Measurements from ENCODE around the gene PDIK1L. TPM values are rescaled to one million over a fixed set of nuclear protein-coding genes. Genes with fewer than 3 reads are reported as not detected.

Gene PDIK1L
- total and polyA plus RNA-seq, 2 of the 4 experiments (the other 2 are of a cell fraction) = 1.4 to 3.0 TPM

GRCh38 chr1:26124418-26125331 lies 13.1 kb downstream of the PDIK1L start (continued):
- no peak for TF ChIP-seq CTCF (conservative IDR thresholded peaks at IDR 0.05; ENCODE audit: low read depth, low read length)

- Histone ChIP-seq H4K91ac (ENCODE audit: insufficient read depth, low read depth, low read length) (no peak overlapping the region), H3K9me1 (ENCODE audit: insufficient read depth, low read length) (no peaks in the 10 kb centered on the region), H3K79me1 (ENCODE audit: low read depth in 1 of 2, low read length in 2 of 2) (no peaks in the 10 kb centered on the region; a peak in 1 of 4 replicates), H3K27me3 (ENCODE audit: control insufficient read depth, insufficient read depth, low read length) (peaks cover 5% of the 10 kb centered on the region), H2AK5ac (ENCODE audit: low read depth, low read length) (no peak overlapping the region), H3K4me1 (ENCODE audit: control insufficient read depth, insufficient read depth, low read length) (0 out of 2 replicates have a peak, but pooled peaks cover 1% of the 10 kb centered on the region), H3K4ac (ENCODE audit: low read depth, low read length) (no peak overlapping the region), H3K4me3 (ENCODE audit: insufficient read depth, low read depth, low read length) (no peak overlapping the region), H4K20me1 (ENCODE audit: insufficient read depth, low read length) (no peaks in the 10 kb centered on the region), H3K14ac (replicated peaks; ENCODE audit: low read depth, low read length) (no peak overlapping the region), H3K36me3 (ENCODE audit: control insufficient read depth, insufficient read depth, low read length) (peaks cover 4% of the 10 kb centered on the region; the same call in 1 of the 2 replicates), H3K23ac (ENCODE audit: low read depth, low read length) (no peak overlapping the region), H2BK15ac (ENCODE audit: low read depth, low read length) (no peak overlapping the region), H3K9me3 (ENCODE audit: control insufficient read depth, insufficient read depth, low read length) (no peaks in the 10 kb centered on the region), H2BK20ac (ENCODE audit: low read depth, low read length) (no peak overlapping the region), H3K56ac (ENCODE audit: extremely low read depth, insufficient read depth, low read length) (no peak overlapping the region), H3K18ac (ENCODE audit: low read depth, low read length) (no peak overlapping the region), H2BK5ac (ENCODE audit: low read depth, low read length, poor library complexity, severe bottlenecking) (no peak overlapping the region), H3K9ac (ENCODE audit: low read depth, low read length) (no peak overlapping the region), H2BK120ac (ENCODE audit: low read depth, low read length) (no peak overlapping the region), H3K27ac (ENCODE audit: insufficient read depth, low read length) (no peak overlapping the region), H2AK9ac (replicated peaks; ENCODE audit: low read depth, low read length, poor library complexity) (no peak overlapping the region), H4K8ac (ENCODE audit: low read depth in 2 of 2, low read length in 2 of 2) (no peak overlapping the region), H2AFZ (replicated peaks; ENCODE audit: low read length, poor library complexity) (no peak overlapping the region), H4K5ac (ENCODE audit: low read depth, low read length) (no peak overlapping the region), H3K4me2 (ENCODE audit: low read depth, low read length) (no peak overlapping the region)
- BruUV-seq (replicated peaks) = no TSS peak
- intact Hi-C loops (cut with micrococcal nuclease) = no loop called here
- dilution Hi-C loops (cut with HindIII; ENCODE audit: low sequenced_read_pairs, unreplicated experiment) = no loop called here
- no peak for ATAC-seq (ENCODE audit: low read depth)
- in situ Hi-C loops (cut with MboI; ENCODE audit: low sequenced_read_pairs) = no loop called here
- DNase-seq = no peak
- TF ChIP-seq ELK1 (IDR thresholded peaks at IDR 0.05; ENCODE audit: borderline replicate concordance, low read depth, low read length) (no peak), MXI1 (IDR thresholded peaks at IDR 0.05; ENCODE audit: borderline replicate concordance, low read depth, low read length) (no peak), MAFK (IDR thresholded peaks at IDR 0.05; ENCODE audit: low read depth, low read length) (no peak), USF2 (IDR thresholded peaks at IDR 0.05; ENCODE audit: low read depth, low read length) (no peak)
- ChIA-PET CTCF (no interaction called here), POLR2A (ENCODE audit: unreplicated experiment) (no interaction called here)
Observed at GRCh38 chr1:26125382-26125781, 13.8 kb downstream of the PDIK1L start.

Measured in IMR-90 (cell line).